IMR-90 (cell line): Measurements from ENCODE around the gene PPFIA1.

Experiments
- BHLHE40 ChIP-seq: fragments of 150-350 bp; IDR thresholded peaks from 2 replicates; pipeline ENCODE4 v1.6.1; 2016; ENCODE audit warnings: mild to moderate bottlenecking, low read depth, low read length
- CEBPB ChIP-seq: IDR thresholded peaks from 2 replicates; pipeline ENCODE4 v1.6.1; 2012; ENCODE audit warnings: low read depth, low read length, improper control_type of control experiment
- CHD1 ChIP-seq: IDR thresholded peaks from 2 replicates; pipeline ENCODE4 v1.6.1; 2012; ENCODE audit warnings: low read depth, low read length, improper control_type of control experiment
- CTCF ChIP-seq: conservative IDR thresholded peaks from 2 replicates; pipeline ENCODE4 v1.5.1; 2012; ENCODE audit warnings: mild to moderate bottlenecking, low read depth, low read length, improper control_type of control experiment
- FOS ChIP-seq: fragments of 150-350 bp; IDR thresholded peaks from 2 replicates; pipeline ENCODE4 v1.6.1; 2016; ENCODE audit warnings: low read depth, low read length
- MAFK ChIP-seq: IDR thresholded peaks from 2 replicates; pipeline ENCODE4 v1.6.1; 2012; ENCODE audit warnings: low read depth, low read length, improper control_type of control experiment
- MXI1 ChIP-seq: IDR thresholded peaks from 2 replicates; pipeline ENCODE4 v1.6.1; 2012; ENCODE audit warnings: low read depth, mild to moderate bottlenecking, low read length, moderate library complexity, borderline replicate concordance
- NFE2L2 ChIP-seq: fragments of 150-350 bp; IDR thresholded peaks from 2 replicates; pipeline ENCODE4 v1.6.1; 2016; ENCODE audit warnings: low read depth, mild to moderate bottlenecking, low read length
- POLR2A ChIP-seq: IDR thresholded peaks from 2 replicates; pipeline ENCODE4 v1.6.1; 2012; ENCODE audit warnings: mild to moderate bottlenecking, low read depth, low read length
- RAD21 ChIP-seq: IDR thresholded peaks from 2 replicates; pipeline ENCODE4 v1.6.1; 2012; ENCODE audit warnings: low read length, improper control_type of control experiment
- RFX5 ChIP-seq: IDR thresholded peaks from 2 replicates; pipeline ENCODE4 v1.8.0; 2012; ENCODE audit warnings: low read depth, mild to moderate bottlenecking, low read length, moderate library complexity
- SMC3 ChIP-seq: fragments of 150-350 bp; IDR thresholded peaks from 2 replicates; pipeline ENCODE4 v1.6.1; 2016; ENCODE audit warnings: low read depth, mild to moderate bottlenecking, antibody characterized with exemption, low read length, moderate library complexity

- no peak for TF ChIP-seq CTCF
- TF ChIP-seq NFE2L2 = no peak
- TF ChIP-seq POLR2A = no peak
- no peak for TF ChIP-seq MAFK
- TF ChIP-seq MXI1 = no peak
- TF ChIP-seq CHD1 = no peak
- no peak for TF ChIP-seq CEBPB
- TF ChIP-seq RAD21 = no peak
- no peak for TF ChIP-seq RFX5
- TF ChIP-seq FOS = no peak
- TF ChIP-seq SMC3 = no peak
- TF ChIP-seq BHLHE40 = no peak
Observed at GRCh38 chr11:70267405-70267950, 3.0 kb upstream of the PPFIA1 start.
